RWPE2 (cell line): Measurements from ENCODE around the gene C1QL2.

Experiments used
- ATAC-seq: fragments of 200-7000 bp; cut with Tn5 transposase; 3 replicates; pipeline ENCODE4 v1.9.1; 2021; ENCODE audit warnings: low read depth
- DNase-seq: peaks from one replicate; pipeline ENCODE4 v3.0.0-alpha.2; 2020; ENCODE audit warnings: low spot score
- H3K27ac ChIP-seq: fragments of 450-650 bp; 2 replicates; pipeline ENCODE4 v1.5.1; 2017; ENCODE audit warnings: mild to moderate bottlenecking; ENCODE audit not compliant: poor library complexity, severe bottlenecking
- H3K27me3 ChIP-seq: fragments of 250-450 bp; sonication (Bioruptor Pico); 2 replicates; pipeline ENCODE4 v1.5.1; 2021; ENCODE audit warnings: mild to moderate bottlenecking, moderate library complexity; ENCODE audit not compliant: insufficient read depth, poor library complexity, severe bottlenecking
- H3K36me3 ChIP-seq: fragments of 250-450 bp; sonication (Bioruptor Pico); 2 replicates; pipeline ENCODE4 v1.5.1; 2020; ENCODE audit warnings: low read depth, mild to moderate bottlenecking, moderate library complexity
- H3K4me1 ChIP-seq: fragments of 250-450 bp; sonication (Bioruptor Pico); 2 replicates; pipeline ENCODE4 v1.5.1; 2021; ENCODE audit warnings: mild to moderate bottlenecking, moderate library complexity; ENCODE audit not compliant: insufficient read depth, poor library complexity, severe bottlenecking
- H3K4me3 ChIP-seq: fragments of 250-450 bp; sonication (Bioruptor Pico); 2 replicates; pipeline ENCODE4 v1.5.1; 2021; ENCODE audit warnings: mild to moderate bottlenecking, moderate library complexity; ENCODE audit not compliant: severe bottlenecking
- H3K9me3 ChIP-seq: fragments of 250-450 bp; sonication (Bioruptor Pico); 2 replicates; pipeline ENCODE4 v1.5.1; 2021; ENCODE audit warnings: mild to moderate bottlenecking, moderate library complexity; ENCODE audit not compliant: severe bottlenecking
- TF ChIP-seq, protein P1 (sequence below): fragments of 450-650 bp; IDR thresholded peaks from one replicate; pipeline ENCODE4 v1.5.1; 2017; ENCODE audit warnings: mild to moderate bottlenecking, moderate library complexity; ENCODE audit not compliant: poor library complexity, severe bottlenecking

Gene C1QL2

DNA sequence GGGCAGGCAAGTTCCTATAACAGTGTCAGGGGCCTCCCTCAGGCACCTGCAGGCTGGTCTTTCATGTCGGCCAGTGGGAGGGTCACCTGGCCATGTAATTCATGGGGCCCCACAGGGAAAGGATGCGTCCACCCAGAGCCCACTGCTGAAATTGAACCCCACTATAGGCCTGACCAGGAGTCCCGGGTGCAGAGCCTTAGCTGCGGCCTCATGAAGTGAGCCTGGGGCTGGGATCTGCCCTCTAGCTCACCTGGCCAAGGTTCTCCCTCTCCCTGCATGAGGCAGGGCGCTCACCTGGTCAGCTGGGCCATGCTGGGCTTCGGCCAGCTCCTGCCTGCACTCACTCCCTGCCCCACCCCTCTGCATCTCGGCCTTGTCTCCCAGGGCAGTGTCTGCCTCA lies 41.1 kb downstream of the C1QL2 start:
- Histone ChIP-seq H3K9me3 (no peaks in the 10 kb centered on the region), H3K27ac (no peak overlapping the region), H3K4me3 (no peak overlapping the region), H3K4me1 (no peaks in the 10 kb centered on the region), H3K36me3 (no peaks in the 10 kb centered on the region), H3K27me3 (no peaks in the 10 kb centered on the region)
- TF ChIP-seq, protein P1, sequence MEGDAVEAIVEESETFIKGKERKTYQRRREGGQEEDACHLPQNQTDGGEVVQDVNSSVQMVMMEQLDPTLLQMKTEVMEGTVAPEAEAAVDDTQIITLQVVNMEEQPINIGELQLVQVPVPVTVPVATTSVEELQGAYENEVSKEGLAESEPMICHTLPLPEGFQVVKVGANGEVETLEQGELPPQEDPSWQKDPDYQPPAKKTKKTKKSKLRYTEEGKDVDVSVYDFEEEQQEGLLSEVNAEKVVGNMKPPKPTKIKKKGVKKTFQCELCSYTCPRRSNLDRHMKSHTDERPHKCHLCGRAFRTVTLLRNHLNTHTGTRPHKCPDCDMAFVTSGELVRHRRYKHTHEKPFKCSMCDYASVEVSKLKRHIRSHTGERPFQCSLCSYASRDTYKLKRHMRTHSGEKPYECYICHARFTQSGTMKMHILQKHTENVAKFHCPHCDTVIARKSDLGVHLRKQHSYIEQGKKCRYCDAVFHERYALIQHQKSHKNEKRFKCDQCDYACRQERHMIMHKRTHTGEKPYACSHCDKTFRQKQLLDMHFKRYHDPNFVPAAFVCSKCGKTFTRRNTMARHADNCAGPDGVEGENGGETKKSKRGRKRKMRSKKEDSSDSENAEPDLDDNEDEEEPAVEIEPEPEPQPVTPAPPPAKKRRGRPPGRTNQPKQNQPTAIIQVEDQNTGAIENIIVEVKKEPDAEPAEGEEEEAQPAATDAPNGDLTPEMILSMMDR, result no peak
- ATAC-seq (no peak), DNase-seq (no peak)

DNA sequence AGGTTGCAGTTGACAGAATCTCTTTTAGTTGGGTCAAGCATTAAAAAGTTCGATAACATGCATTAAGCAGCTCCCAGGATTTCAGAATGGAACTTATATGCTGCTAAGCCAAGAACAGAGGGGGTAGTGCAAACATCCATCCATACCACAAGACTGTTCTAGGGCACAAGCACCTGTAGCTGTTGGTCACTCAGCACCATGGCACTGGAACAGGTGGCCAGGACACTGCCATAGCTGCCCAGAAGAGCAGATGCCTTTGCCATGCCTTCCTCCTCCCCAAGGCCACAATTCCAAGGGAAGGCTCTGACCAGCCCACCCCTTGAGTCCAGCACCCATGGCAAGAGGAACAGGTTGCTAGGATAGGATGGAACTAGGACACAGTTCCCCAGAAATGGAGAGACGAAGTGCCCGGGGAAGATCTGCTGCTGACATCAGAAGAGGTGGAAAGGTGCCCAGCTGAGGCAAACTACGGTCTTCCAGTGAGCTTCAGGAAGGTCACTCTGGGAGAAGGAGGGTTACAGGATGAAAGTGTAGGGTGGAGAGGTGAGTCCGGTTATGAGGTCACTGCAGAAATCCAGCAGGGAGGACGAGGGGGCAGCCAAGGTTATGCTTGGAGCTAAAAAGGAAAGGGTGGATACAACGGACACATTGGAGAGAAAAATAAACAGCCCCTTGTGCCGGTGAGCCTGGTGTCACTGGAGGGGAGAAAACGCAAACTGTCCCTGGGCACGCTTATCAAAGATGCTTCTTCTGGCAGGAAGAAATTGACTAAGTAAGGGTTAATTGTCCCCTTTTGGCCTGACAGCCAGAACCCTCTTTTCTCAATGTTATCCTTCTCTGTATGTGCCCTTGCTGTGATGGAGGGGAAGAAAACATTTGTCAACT lies 41.9 kb downstream of the C1QL2 start:
- H3K4me1 ChIP-seq, result no peaks in the 10 kb centered on the region
- no peak for DNase-seq
- H3K9me3 ChIP-seq, result no peaks in the 10 kb centered on the region
- TF ChIP-seq, protein P1, result no peak
- H3K4me3 ChIP-seq, result no peak overlapping the region
- no peaks in the 10 kb centered on the region for H3K36me3 ChIP-seq
- no peaks in the 10 kb centered on the region for H3K27me3 ChIP-seq
- no peak overlapping the region for H3K27ac ChIP-seq
- no peak for ATAC-seq

DNA sequence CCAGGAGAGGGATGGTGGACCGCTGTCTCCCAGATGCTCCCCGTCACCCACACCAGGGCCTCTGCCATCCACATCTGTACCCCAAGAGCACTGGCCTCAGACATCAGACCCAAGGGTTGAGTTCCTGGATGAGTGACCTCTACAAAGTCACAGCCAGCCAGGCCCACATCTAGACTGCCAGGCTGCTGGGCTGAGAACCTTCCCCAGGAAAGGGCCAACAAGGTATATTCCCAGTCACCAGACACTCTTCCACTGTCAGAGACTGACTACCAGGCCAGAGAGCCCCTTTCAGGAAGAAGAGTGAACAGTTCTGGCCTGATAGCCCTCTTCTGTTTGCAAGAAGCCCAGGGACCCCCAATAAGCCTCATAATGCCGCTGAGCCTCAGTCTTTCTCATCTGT lies 44.3 kb downstream of the C1QL2 start:
- H3K36me3 ChIP-seq, result no peaks in the 10 kb centered on the region
- DNase-seq (no peak), ATAC-seq (no peak)
- H3K27ac ChIP-seq, result no peak overlapping the region
- H3K4me1 ChIP-seq, result no peaks in the 10 kb centered on the region
- no peaks in the 10 kb centered on the region for H3K27me3 ChIP-seq
- H3K4me3 ChIP-seq, result no peak overlapping the region
- TF ChIP-seq, protein P1, result no peak
- H3K9me3 ChIP-seq, result no peaks in the 10 kb centered on the region

DNA sequence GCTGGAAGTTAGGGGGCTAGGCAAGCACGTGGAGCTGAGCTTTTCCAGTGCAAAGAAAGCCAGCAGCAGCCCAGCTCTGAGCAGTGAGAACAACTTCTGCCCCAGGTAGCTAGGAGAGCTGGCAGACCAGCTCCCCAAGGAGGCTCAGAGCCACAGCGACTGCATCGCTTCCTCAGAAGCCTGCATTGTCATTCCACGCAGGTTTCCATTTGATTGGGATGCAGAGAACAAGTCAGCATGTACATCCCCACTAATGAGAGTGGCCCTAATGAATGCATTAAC lies 45.1 kb downstream of the C1QL2 start:
- Histone ChIP-seq H3K4me3 (no peak overlapping the region), H3K9me3 (no peaks in the 10 kb centered on the region), H3K27me3 (no peaks in the 10 kb centered on the region), H3K4me1 (no peaks in the 10 kb centered on the region), H3K27ac (no peak overlapping the region), H3K36me3 (no peaks in the 10 kb centered on the region)
- TF ChIP-seq, protein P1, result no peak
- no peak for ATAC-seq
- no peak for DNase-seq

DNA sequence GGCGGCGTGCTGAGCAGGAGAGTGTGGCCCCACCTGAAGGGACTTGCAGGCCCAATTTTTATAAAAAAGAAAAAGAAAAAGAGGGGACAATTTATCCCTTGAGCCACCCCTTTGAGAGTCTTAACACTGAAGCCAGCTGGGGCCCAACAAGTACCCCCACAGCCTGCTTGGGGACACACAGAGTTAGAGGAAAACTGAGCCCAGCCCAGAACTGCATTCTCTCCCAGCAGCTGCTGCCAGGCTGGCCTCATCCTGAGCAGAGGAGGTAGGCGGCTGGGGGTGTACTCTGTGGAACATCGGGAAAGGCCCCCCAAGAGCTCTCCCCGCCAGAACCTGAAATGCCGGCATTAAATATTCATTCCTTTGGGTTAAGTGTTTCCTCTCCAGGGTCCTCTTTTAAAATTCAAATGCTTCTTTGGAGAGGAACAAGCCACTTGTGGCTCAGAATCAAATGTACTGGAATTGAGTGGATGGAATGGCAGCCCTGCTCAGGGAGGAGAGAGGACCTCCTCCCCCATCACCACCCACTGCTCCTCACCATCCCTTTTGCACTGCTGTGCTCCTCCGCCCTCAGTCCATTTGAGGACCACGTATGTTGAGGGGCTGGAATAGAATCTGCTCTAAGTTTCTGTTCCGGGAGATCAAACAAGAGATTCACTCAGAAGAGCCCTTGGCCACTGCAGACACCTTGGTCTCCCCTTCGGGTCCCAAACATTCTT lies 45.6 kb downstream of the C1QL2 start:
- Histone ChIP-seq H3K27ac (no peak overlapping the region), H3K4me1 (no peaks in the 10 kb centered on the region), H3K27me3 (no peaks in the 10 kb centered on the region), H3K9me3 (no peaks in the 10 kb centered on the region), H3K36me3 (no peaks in the 10 kb centered on the region), H3K4me3 (no peak overlapping the region)
- TF ChIP-seq, protein P1, result no peak
- no peak for DNase-seq
- no peak for ATAC-seq
